Right lobe of liver (tissue), 6 donors: ENCODE data around the gene NEIL3. TPM values are rescaled to one million over a fixed set of nuclear protein-coding genes. Genes with fewer than 3 reads are reported as not detected.

Source experiments
- ATAC-seq, 4 donors: fragments of 200-7000 bp; cut with Tn5 transposase; one replicate each; pipeline ENCODE4 v1.9.1; 2020; ENCODE audit warnings: mild to moderate bottlenecking in 4 of 4, moderate library complexity in 4 of 4
- DNase-seq, 3 donors: peaks; one replicate each; pipeline ENCODE4 v3.0.0-alpha.2; 2020
- H3K27ac ChIP-seq, 3 donors: fragments of 200-600 bp; one replicate each; pipeline ENCODE4 v1.8.0; 2022
- H3K27me3 ChIP-seq, 2 donors: fragments of 200-600 bp; one replicate each; pipeline ENCODE4 v1.8.0; 2022
- H3K36me3 ChIP-seq, 4 donors: fragments of 200-600 bp; sonication (generic) in 1 of 4; one replicate each; pipeline versions ENCODE4 v1.5.1 to v1.8.0; 2017 to 2022; ENCODE audit warnings: control low read depth in 1 of 4
- H3K4me1 ChIP-seq, 4 donors: fragments of 200-600 bp; sonication (generic) in 1 of 4; one replicate each; pipeline versions ENCODE4 v1.5.1 to v1.8.0; 2017 to 2022; ENCODE audit warnings: control low read depth in 1 of 4
- H3K4me3 ChIP-seq, 3 donors: fragments of 200-600 bp; one replicate each; pipeline ENCODE4 v1.8.0; 2022
- H3K9me3 ChIP-seq, 4 donors: fragments of 200-600 bp; sonication (generic) in 1 of 4; one replicate each; pipeline versions ENCODE4 v1.5.1 to v1.8.0; 2017 to 2022; ENCODE audit warnings: control low read depth in 1 of 4
- POLR2A ChIP-seq: fragments of 450-650 bp; IDR thresholded peaks from one replicate; pipeline ENCODE4 v1.6.1; 2017; ENCODE audit warnings: antibody characterized with exemption, mild to moderate bottlenecking
- WGBS: methylation state at CpG from one replicate; pipeline ENCODE4 v1.1.6; 2018; ENCODE audit warnings: low coverage, low lambda C conversion rate; ENCODE audit not compliant: insufficient coverage; ENCODE audit errors: missing lambda C conversion rate; 5-methylcytosine and 5-hydroxymethylcytosine counted together
- intact Hi-C, 2 donors: fragments of 100-400 bp; cut with DNase I; formaldehyde crosslinking; loops; one replicate each; pipeline versions ENCODE4 v1.11.2 to v1.14.1; 2022
- total RNA-seq, 6 experiments: library from RNA; depleted of rRNA in 2 of 6; stranded (reverse); fragments of >200 nt in 2 of 6; fragmentation: NEBNext Ultra II Directional in 3 of 6; extraction: Animal tissue kit (Norgen Biotek cat#: 25700) in 3 of 6; gene quantifications; one replicate each; pipeline versions ENCODE4 v1.1.0 to v1.2.4, GENCODE V29; 2016 to 2023
- TF ChIP-seq, protein P1 (sequence below), 4 donors: fragments of 200-600 bp in 3 of 4; fragments of 450-650 bp in 1 of 4; IDR thresholded peaks; one replicate each; pipeline versions ENCODE4 v1.5.1 to v1.8.0; 2016 to 2022; ENCODE audit warnings: antibody characterized with exemption in 4 of 4, mild to moderate bottlenecking in 2 of 4
- donor health status: DM: no; HTN: yes; CAD: no.
- donor health status: DM: no; HTN: no; CAD: no.
- donor health status: DM: no; HTN: no; CAD: no.
- donor health status: DM: no; HTN: yes; CAD: no.
- donor health status: DM: no; HTN: yes; CAD: no.

NEIL3 gene
- total RNA-seq, 6 experiments from 2014 or later = 0.13 to 2.3 (median 0.63) TPM; not detected in 2

DNA sequence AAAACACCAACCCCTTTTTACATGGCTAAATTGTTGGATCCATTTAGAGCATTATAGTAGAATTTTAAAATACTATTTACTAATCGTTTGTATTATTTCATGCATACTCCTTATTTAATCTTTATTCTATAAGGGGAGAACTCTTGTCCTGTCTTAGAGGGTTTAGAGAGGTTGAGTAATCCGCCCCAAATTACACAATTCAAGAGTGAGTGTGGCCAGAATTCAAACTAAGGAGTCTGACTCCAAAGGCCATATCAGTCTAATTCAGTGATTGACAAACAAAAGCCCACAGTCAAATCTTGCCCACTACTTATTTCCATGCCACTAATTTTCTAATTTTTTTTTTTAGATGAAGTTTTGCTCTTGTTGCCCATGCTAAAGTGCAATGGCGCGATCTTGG is 33.7 kb upstream of the NEIL3 start:
- intact Hi-C loops = no loop called here
- 43% methylated on average over 4 of the region's 4 CpGs for WGBS
- H3K36me3 ChIP-seq = no peaks in the 10 kb centered on the region
- no peaks in the 10 kb centered on the region for H3K27me3 ChIP-seq
- ATAC-seq (no peak), DNase-seq (no peak)
- no peak overlapping the region for H3K27ac ChIP-seq
- H3K9me3 ChIP-seq = no peaks in the 10 kb centered on the region
- no peaks in the 10 kb centered on the region for H3K4me1 ChIP-seq
- H3K4me3 ChIP-seq = no peak overlapping the region
- TF ChIP-seq, protein P1, sequence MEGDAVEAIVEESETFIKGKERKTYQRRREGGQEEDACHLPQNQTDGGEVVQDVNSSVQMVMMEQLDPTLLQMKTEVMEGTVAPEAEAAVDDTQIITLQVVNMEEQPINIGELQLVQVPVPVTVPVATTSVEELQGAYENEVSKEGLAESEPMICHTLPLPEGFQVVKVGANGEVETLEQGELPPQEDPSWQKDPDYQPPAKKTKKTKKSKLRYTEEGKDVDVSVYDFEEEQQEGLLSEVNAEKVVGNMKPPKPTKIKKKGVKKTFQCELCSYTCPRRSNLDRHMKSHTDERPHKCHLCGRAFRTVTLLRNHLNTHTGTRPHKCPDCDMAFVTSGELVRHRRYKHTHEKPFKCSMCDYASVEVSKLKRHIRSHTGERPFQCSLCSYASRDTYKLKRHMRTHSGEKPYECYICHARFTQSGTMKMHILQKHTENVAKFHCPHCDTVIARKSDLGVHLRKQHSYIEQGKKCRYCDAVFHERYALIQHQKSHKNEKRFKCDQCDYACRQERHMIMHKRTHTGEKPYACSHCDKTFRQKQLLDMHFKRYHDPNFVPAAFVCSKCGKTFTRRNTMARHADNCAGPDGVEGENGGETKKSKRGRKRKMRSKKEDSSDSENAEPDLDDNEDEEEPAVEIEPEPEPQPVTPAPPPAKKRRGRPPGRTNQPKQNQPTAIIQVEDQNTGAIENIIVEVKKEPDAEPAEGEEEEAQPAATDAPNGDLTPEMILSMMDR (IDR thresholded peaks at IDR 0.05) = no peak
- TF ChIP-seq POLR2A = no peak

DNA sequence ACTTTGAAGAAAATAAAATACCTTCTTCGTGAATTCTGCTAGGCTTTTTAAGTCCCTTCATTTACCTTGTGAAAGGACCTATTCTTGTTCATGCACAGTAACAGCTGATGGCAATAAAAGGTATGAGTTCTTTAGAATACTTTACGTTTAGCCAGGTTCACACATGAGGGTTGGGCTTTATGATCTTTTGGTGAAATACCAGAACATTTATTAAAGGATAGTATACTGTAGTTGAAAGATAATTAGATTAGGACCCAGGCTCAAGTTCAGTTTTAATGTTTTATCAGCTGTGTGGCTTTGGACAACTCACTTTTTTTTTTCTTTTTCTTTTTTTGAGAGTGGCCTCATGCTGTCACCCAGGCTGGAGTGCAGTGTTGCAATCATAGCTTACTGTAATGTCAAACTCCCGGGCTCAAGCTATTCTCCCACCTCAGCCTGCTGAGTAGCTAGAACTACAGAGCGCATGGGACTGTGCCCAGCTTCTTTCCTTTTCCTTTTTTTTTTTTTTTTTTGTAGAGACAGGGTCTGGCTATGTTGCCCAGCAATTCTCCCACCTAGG is 28.2 kb upstream of the NEIL3 start:
- Histone ChIP-seq H3K4me1 (no peaks in the 10 kb centered on the region), H3K9me3 (no peaks in the 10 kb centered on the region), H3K27me3 (no peaks in the 10 kb centered on the region), H3K27ac (no peak overlapping the region), H3K36me3 (no peaks in the 10 kb centered on the region), H3K4me3 (no peak overlapping the region)
- intact Hi-C loops = no loop called here
- WGBS = 28% methylated on average over 4 of the region's 4 CpGs
- TF ChIP-seq, protein P1 (IDR thresholded peaks at IDR 0.05) = no peak
- TF ChIP-seq POLR2A = no peak
- no peak for DNase-seq
- ATAC-seq = no peak

DNA sequence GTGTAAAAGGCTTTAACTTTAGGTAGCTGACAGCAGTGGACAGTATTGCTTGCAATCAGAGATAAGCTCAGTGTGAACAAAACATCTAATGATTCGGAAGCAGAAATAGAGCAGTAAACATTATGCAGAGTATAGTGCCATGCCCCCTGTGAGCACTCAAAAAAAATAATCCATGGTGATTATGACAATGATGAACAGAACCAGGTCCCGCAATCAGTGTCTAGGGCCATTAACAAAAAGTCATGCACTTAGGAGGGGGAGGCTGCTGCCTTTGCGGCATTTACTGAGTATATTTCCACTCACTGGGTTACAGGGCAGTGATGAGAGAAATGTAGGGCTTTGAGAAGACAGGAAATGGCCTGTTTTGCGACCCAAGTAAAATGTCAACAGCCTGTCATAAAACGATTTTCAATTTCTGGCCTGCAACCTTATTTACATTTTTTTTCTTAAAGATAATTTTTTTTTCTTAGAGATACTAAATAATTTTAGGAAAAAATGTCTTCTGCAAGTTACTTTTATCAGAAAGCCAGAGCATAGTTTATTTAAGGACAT is 27.3 kb upstream of the NEIL3 start:
- H3K36me3 ChIP-seq = no peaks in the 10 kb centered on the region
- ATAC-seq (peak in 1 of 4 donors; percentile 24), DNase-seq (no peak)
- no peak for TF ChIP-seq POLR2A
- TF ChIP-seq, protein P1 (IDR thresholded peaks at IDR 0.05) = no peak
- no peaks in the 10 kb centered on the region for H3K27me3 ChIP-seq
- no peak overlapping the region for H3K27ac ChIP-seq
- 53% methylated on average over 5 of the region's 5 CpGs for WGBS
- no peaks in the 10 kb centered on the region for H3K4me1 ChIP-seq
- no peaks in the 10 kb centered on the region for H3K9me3 ChIP-seq
- H3K4me3 ChIP-seq = no peak overlapping the region
- intact Hi-C loops = no loop called here

DNA sequence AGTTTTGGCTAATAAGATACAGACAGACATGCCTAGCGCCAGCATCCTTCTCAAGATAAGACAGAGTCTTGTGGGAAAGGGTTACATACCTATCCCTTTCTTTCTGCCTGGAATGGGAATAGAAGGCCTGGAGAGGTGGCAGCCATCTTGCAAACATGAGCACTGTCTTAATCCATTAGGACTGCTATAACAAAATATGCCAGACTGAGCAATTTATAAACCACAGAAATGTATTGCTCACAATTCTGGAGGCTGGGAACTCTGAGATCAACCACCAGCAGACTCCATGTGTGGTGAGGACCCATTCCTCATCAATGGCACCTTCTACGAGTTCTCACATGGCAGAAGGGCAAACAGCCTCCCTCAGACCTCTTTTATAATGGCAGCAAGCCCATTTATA is 26.5 kb upstream of the NEIL3 start:
- Histone ChIP-seq H3K36me3 (no peaks in the 10 kb centered on the region), H3K4me3 (no peak overlapping the region), H3K27me3 (no peaks in the 10 kb centered on the region), H3K27ac (no peak overlapping the region), H3K9me3 (no peaks in the 10 kb centered on the region), H3K4me1 (no peaks in the 10 kb centered on the region)
- TF ChIP-seq, protein P1 (IDR thresholded peaks at IDR 0.05) = no peak
- no peak for TF ChIP-seq POLR2A
- ATAC-seq (no peak), DNase-seq (no peak)
- intact Hi-C loops = no loop called here
- 82% methylated on average over 2 of the region's 2 CpGs for WGBS
